Chondrocyte (in vitro differentiated cells): Measurements from ENCODE around the gene OR2AE1. TPM values are rescaled to one million over a fixed set of nuclear protein-coding genes. Genes with fewer than 3 reads are reported as not detected.

Experiments
- DNase-seq: peaks from one replicate; pipeline ENCODE4 v3.0.0; 2021; ENCODE audit warnings: mixed read lengths, low spot score
- H3K27ac Mint-ChIP-seq: one replicate; pipeline ENCODE4 v1.8.0; 2021; ENCODE audit warnings: mild to moderate bottlenecking, moderate library complexity, mixed read lengths; ENCODE audit not compliant: unreplicated experiment
- H3K27me3 Mint-ChIP-seq: 2 replicates; pipeline ENCODE4 v1.8.0; 2021; ENCODE audit warnings: low read depth, mixed read lengths
- H3K36me3 Mint-ChIP-seq: 2 replicates; pipeline ENCODE4 v1.8.0; 2021; ENCODE audit warnings: low read depth, mixed read lengths
- H3K4me1 Mint-ChIP-seq: 2 replicates; pipeline ENCODE4 v1.8.0; 2021; ENCODE audit warnings: low read depth, mild to moderate bottlenecking, mixed read lengths
- H3K4me3 Mint-ChIP-seq: one replicate; pipeline ENCODE4 v1.8.0; 2021; ENCODE audit warnings: mild to moderate bottlenecking, moderate library complexity, mixed read lengths; ENCODE audit not compliant: unreplicated experiment
- H3K9me3 Mint-ChIP-seq: 2 replicates; pipeline ENCODE4 v1.8.0; 2021; ENCODE audit warnings: low read depth, mixed read lengths
- total RNA-seq: library from RNA; stranded (reverse); gene quantifications from 3 replicates; pipeline ENCODE4 v1.2.1, GENCODE V29; 2021
- TF ChIP-seq, protein P1 (sequence below): fragments of 200-600 bp; sonication (generic); IDR thresholded peaks from 2 replicates; pipeline ENCODE4 v1.5.0; 2021; ENCODE audit warnings: antibody characterized with exemption, mild to moderate bottlenecking, moderate library complexity

Gene OR2AE1
- total RNA-seq, 1 donor from 2014 or later = not detected

GRCh38 chr7:99827040-99827778 lies 49.6 kb downstream of the OR2AE1 start:
- Mint-ChIP-seq H3K27ac (no peak overlapping the region), H3K4me3 (no peak overlapping the region), H3K4me1 (no peaks in the 10 kb centered on the region)

More at GRCh38 chr7:99827040-99827778, 49.6 kb downstream of the OR2AE1 start:
- H3K9me3 Mint-ChIP-seq = no peaks in the 10 kb centered on the region
- peaks cover 21% of the 10 kb centered on the region for H3K27me3 Mint-ChIP-seq
- no peak for DNase-seq
- TF ChIP-seq, protein P1, sequence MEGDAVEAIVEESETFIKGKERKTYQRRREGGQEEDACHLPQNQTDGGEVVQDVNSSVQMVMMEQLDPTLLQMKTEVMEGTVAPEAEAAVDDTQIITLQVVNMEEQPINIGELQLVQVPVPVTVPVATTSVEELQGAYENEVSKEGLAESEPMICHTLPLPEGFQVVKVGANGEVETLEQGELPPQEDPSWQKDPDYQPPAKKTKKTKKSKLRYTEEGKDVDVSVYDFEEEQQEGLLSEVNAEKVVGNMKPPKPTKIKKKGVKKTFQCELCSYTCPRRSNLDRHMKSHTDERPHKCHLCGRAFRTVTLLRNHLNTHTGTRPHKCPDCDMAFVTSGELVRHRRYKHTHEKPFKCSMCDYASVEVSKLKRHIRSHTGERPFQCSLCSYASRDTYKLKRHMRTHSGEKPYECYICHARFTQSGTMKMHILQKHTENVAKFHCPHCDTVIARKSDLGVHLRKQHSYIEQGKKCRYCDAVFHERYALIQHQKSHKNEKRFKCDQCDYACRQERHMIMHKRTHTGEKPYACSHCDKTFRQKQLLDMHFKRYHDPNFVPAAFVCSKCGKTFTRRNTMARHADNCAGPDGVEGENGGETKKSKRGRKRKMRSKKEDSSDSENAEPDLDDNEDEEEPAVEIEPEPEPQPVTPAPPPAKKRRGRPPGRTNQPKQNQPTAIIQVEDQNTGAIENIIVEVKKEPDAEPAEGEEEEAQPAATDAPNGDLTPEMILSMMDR = no peak
- no peaks in the 10 kb centered on the region for H3K36me3 Mint-ChIP-seq

Other genes with a start within 250 kb of the OR2AE1 start
- gene CYP3A5, start 197.0 kb downstream of the OR2AE1 start, total RNA-seq = not detected in 3 replicates
- not detected in 3 replicates for gene CYP3A7, start 141.8 kb downstream of the OR2AE1 start, total RNA-seq
- gene CYP3A4, start 92.8 kb downstream of the OR2AE1 start, total RNA-seq = not detected in 3 replicates
- not detected in 3 replicates for gene CYP3A43, start 49.0 kb downstream of the OR2AE1 start, total RNA-seq
- gene TRIM4, start 42.5 kb upstream of the OR2AE1 start, total RNA-seq = 11.1 to 12.1 TPM (median 11.5 TPM) in 3 replicates
- gene GJC3, start 52.6 kb upstream of the OR2AE1 start, total RNA-seq = not detected in 3 replicates
- gene AZGP1, start 99.0 kb upstream of the OR2AE1 start, total RNA-seq = not detected in 3 replicates
- gene ZKSCAN1, start 138.6 kb upstream of the OR2AE1 start, total RNA-seq = 61.5 to 72.1 TPM (median 62.3 TPM) in 3 replicates
- gene ZSCAN21, start 172.7 kb upstream of the OR2AE1 start, total RNA-seq = 9.6 to 13.1 TPM (median 11.8 TPM) in 3 replicates
- gene ZNF3, start 204.7 kb upstream of the OR2AE1 start, total RNA-seq = 21.9 to 28.4 TPM (median 22.1 TPM) in 3 replicates
- 80.1 to 111 TPM (median 83.1 TPM) in 3 replicates for gene COPS6, start 211.9 kb upstream of the OR2AE1 start, total RNA-seq
- gene MCM7, start 224.4 kb upstream of the OR2AE1 start, total RNA-seq = 34.0 to 63.8 TPM (median 34.1 TPM) in 3 replicates
- gene AP4M1, start 224.6 kb upstream of the OR2AE1 start, total RNA-seq = 16.9 to 24.8 TPM (median 19.6 TPM) in 3 replicates
- 53.5 to 58.5 TPM (median 54.9 TPM) in 3 replicates for gene TAF6, start 242.3 kb upstream of the OR2AE1 start, total RNA-seq
- gene CNPY4, start 242.6 kb upstream of the OR2AE1 start, total RNA-seq = 29.8 to 46.4 TPM (median 31.5 TPM) in 3 replicates
- 1.7 to 3.2 TPM (median 2.5 TPM) in 3 replicates for gene MBLAC1, start 249.9 kb upstream of the OR2AE1 start, total RNA-seq